Measurements from ENCODE around the gene C2CD4A. TPM values are rescaled to one million over a fixed set of nuclear protein-coding genes. Genes with fewer than 3 reads are reported as not detected.
A peak's percentile ranks its signal among the peaks of the same experiment; 100 is the strongest.

The C2CD4A gene
- total RNA-seq, 2 donors from 2014 or later, result not detected

GRCh38 chr15:62118520-62119226, 51.9 kb downstream of the C2CD4A start:
- no peak for DNase-seq
- intact Hi-C loops (cut with DNase I), result no loop called here
- ATAC-seq, result peak in 1 of 2 donors; percentile 14

GRCh38 chr15:62119227-62119864, 52.6 kb downstream of the C2CD4A start:
- ATAC-seq (peak; percentile 67 to 89), DNase-seq (no peak)
- intact Hi-C loops (cut with DNase I), result no loop called here

- no peak for DNase-seq
- ATAC-seq, result no peak
- intact Hi-C loops (cut with DNase I), result loop anchor here in 1 of 2 donors (10.0 kb wide), 1 partner anchor 55 kb away; no protein-coding TSS in a partner anchor
These were observed 53.1 kb downstream of the C2CD4A start for GRCh38 chr15:62119874-62120273.

Other genes with a start within 250 kb of the C2CD4A start
- gene VPS13C, start 6.5 kb upstream of the C2CD4A start, total RNA-seq, result 10 to 100 TPM; 33.2 to 34.5 TPM
- gene C2CD4B, start 98.3 kb downstream of the C2CD4A start, total RNA-seq, result 1 to 10 TPM; 3.1 to 4.1 TPM

All from left cardiac atrium (tissue), 4 donors.